Occipital lobe (tissue), 2 donors: ENCODE results near the gene IRF1. TPM values are rescaled to one million over a fixed set of nuclear protein-coding genes. Genes with fewer than 3 reads are reported as not detected.
"Not testable (repeated sequence)": the region's sequence is repeated elsewhere in the genome, so short reads cannot be mapped to it uniquely, and the experiment has no call there.

Source experiments
- DNase-seq: peaks from one replicate; lab custom pipeline; 2025; lab: John Stamatoyannopoulos, UW
- total RNA-seq: library from RNA; depleted of rRNA; stranded (reverse); fragments of >200 nt; gene quantifications from one replicate; pipeline ENCODE4 v1.2.3, GENCODE V29; 2014

Gene IRF1, protein sequence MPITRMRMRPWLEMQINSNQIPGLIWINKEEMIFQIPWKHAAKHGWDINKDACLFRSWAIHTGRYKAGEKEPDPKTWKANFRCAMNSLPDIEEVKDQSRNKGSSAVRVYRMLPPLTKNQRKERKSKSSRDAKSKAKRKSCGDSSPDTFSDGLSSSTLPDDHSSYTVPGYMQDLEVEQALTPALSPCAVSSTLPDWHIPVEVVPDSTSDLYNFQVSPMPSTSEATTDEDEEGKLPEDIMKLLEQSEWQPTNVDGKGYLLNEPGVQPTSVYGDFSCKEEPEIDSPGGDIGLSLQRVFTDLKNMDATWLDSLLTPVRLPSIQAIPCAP
- total RNA-seq = 2.0 TPM

DNA sequence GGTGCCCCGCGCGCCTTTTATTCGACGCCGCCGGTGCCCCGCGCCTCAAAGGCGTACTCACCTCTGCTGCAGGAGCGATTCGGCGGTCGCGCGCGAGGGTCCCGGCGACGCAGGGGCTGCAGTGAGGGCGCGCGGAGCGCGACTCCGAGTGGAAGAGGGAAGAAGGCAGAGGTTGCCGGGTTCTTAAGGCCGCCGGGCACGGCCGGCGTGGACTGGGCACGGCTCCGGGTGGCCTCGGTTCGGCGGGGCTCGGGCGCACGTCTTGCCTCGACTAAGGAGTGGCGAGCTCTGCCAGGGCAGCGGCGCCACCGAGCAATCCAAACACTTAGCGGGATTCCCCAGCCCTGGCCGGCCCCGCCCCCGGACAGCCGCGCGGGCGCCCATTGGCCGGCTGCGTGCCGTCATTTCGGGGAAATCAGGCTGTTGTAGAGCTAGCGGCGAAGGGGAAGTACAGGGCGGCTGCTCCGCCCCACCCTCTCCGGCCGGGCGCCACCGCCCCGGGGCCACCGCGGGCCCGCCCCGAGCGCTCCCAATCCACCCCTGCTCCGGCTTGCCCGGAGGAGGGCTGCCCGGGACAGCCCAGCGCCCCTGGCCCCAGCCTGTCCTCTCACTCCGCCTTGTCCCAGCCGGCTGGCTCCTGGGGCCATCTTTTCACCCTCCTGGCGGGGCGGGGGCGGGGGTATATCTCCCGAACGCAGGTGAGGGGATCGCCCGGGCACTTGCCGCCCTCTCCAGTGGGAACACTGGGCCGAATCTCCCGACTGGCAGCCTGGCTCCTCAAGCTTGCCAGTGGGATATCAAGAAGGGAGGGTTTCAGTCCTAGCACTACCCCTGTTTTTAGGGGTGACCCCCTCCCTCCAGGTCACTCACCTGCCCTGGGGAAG is at the start of gene IRF1:
IRF1 (minus strand) TSS at position 290 of the 884 bp plus-strand sequence. CDS start 1,295 bp downstream, outside the sequence.
- peak; percentile 97 for DNase-seq

DNA sequence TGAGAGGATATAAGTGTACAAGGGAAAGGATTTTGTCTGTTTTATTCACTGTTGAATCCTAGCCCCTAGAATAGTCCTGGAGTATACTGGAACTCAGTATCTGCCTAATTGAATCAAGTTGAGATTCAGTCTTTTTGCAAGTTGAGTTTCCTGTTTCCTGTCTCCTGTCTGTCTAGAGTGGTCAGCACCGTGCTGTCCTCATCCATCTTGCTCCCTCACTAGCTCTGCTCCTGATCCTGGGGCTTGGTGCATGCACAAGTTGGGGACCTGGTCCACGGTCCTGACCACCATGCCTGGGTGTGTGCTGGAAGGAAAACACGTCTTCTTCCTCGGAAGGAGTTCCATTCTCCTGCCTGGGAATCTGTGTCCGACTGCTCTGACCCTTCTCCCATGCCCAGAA is 49.6 kb upstream of the IRF1 start:
- no peak for DNase-seq

DNA sequence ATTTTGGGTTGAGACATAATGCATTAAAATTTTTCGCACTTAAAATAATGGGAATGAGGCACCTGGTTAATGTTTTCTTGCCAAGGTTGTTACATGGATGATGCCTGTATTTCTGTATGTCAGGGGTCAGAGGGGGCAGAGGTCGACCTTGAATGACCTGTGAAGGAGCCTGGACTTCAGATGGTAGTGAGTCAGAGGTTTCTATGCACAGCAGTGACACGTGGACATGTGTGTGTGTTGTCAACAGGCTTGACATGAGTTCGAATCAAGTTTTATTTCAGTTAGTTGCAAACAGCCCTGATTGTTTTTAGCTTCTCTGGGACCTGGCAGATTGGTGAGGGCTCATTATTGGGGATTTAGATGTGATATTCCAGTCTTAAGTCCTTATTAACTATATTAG is 49.1 kb upstream of the IRF1 start:
- DNase-seq = no peak

DNA sequence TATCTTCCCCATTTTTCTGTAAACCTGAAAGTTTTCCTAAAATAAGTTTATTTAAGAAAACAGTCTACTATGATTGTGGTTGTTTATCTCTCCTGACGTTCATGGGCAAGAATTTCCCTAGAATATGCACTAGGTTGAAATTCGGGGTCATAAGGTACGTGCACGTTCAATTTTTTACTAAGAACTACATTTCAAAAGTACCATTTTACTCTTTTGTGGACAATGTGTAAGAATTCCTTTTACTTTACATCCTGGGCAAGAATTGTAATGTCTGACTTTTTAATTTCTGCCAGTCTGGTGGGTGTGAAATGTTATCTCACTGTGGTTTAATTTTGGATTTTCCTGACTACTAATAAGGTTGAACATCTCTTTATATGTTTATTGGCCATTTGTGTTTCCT is 40.4 kb upstream of the IRF1 start:
- DNase-seq = no peak

DNA sequence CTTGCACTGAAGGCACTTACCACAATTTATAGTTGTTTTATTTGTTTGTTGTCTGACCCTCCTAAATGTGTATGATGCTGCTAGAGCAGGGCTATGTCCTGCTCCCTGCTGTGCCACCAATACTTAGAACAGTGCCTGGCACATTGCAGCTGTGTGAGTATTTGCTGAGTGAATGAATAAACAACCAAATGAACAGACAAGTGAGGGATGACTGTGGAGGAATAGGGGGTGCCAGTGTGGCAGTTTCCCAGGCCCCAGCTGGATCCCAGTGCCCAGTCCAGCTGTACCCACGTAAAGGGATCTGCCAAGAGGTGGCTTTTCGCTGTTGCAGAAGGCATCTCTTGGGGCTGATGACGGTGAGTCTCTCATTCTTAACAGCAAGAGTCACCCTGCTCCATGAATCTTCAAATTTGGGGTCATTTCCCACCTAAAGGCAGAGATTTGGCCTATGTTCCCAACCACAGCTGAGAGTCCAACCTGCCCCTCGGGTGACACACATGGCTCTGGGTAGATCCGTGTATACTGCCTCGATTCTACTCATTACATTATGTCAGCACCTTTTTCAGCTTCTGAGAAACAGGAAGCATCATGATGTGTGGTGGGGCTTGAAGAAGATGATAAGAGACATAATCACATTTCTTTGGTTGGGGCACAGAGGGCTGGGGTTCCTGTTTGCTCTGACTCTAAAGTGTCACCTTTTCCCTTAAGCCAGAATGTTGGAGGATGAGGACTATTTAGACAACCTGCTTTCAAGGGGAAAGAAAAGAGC is 38.5 kb upstream of the IRF1 start:
- DNase-seq = no peak

DNA sequence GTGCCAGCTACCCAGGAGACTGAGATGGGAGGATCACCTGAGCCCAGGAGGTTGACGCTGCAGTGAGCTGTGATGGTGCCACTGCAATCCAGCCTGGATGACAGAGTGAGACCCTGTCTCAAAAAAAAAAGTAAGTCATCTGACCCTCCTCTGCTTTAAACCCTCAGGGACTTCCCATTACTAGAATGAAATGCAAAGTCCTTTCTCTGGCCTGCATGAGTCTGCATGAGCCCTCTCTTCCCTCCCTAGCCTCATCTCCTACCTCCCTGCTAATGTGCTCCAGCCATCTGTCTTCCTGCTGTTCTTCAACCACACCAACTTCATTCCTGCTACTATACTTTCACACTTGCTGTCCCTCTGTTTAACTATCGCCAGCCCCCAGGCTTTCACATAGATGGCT is 37.4 kb upstream of the IRF1 start:
- no peak for DNase-seq

DNA sequence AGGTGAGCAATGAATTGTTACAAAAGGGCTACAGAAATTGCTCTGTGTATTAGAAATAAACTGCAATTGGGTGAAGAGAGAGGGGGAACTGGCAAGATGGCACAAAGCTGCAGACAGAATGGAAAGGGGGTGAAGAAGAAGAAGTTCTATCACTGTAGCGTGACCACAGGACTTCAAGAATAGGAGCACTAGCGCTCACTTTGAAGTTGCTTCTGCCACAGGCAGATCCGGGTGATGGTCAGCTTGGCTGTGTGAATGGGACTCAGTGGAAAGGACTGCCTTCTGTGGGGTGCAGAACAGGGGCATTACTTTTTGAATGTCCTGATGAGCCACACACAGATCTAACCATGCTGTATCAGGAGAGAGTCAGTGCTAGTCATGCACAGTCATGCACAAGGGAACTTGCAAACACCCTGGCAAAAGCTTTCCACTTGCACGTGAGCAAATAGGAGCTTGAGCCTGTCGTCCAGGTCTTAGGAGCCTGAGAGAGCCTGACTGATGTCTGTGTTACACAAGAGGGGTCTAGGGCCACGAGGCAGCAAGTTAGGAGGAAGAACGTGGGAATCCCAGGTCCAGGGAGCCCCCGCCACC is 36.5 kb upstream of the IRF1 start:
- DNase-seq = no peak

DNA sequence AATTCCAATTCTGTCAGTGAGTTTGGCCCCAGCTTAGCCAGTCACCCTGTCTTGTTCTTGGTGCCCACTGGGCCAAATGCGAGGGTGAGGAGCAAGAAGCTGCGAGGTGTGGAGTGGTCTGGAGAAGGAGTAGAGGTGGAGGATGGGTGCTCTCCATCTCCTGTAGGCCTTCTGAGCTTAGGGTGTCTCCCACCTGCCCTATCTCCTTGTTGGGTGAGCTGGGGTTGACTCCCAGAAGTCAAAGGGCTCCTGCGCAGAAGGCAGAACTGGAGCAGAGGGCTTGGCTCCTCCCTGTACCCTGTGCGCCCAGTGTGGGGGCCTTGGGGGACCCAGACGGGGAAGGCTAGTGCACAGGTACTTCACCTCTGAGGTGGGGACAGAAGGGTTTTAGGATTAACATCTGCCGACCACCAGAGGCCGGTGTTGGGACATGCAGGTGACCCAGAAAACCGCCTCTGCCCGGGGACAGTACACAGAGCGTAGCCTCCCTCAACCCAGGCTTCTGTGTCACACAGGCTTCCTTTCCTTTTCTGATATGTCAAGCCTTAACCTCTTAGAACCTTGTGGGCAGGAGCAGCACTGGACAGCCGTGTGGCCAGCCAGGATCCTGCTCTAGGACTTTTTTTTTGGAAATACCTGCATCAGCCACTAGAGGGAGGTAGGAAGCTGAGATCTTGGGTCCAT is 35.9 kb upstream of the IRF1 start:
- DNase-seq = no peak

DNA sequence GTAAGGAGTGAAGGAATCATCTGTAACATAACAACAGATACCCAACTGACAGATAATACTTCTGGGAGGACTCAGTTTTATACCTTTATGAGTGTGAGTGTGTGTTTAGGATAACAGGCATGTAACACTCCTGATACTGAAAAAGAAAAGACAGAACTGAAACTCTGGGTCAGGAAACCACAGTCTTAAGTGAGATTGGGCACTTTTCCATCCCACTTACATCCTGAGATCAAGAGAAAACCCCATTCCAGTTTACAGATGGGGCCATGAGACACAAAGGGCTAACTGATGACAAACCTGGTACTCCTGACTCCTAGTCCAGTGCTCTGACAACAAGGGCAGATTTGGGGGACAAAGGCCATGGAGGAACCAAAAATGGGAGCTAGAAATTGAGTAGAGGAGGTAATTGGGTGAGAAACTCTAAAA is 34.7 kb upstream of the IRF1 start:
- DNase-seq = no peak

DNA sequence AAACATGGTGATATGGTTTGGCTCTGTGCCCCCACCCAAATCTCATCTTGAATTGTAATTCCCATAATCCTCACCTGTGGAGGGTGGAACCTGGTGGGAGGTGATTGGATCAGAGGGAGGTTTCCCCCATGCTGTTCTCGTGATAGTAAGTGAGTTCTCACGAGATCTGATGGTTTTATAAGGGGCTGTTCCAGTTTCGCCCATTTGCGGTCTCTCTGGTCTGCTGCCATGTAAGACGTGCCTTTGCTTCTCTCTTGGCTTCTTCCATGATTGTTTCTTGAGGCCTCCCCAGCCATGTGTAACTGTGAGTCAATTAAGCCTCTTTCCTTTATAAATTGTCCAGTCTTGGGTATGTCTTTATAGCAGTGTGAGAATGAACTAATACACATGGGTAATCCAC is 34.3 kb upstream of the IRF1 start:
- DNase-seq = not testable (repeated sequence)

DNA sequence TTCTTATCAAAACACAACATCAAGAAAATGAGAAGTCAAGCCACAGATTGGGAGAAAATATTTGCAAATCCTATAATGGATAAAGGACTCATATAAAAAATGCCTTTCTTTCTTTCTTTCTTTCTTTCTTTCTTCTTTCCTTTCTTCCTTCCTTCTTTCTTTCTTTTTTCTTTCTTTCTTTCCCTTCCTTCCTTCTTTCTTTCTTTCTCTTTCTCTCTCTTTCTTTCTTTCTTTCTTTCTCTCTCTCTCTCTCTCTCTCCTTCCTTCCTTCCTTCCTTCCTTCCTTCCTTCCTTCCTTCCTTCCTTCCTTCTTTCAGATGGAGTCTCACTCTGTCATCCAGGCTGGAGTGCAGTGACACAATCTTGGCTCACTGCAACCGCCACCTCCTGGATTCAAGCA is 31.5 kb upstream of the IRF1 start:
- DNase-seq = not testable (repeated sequence)

DNA sequence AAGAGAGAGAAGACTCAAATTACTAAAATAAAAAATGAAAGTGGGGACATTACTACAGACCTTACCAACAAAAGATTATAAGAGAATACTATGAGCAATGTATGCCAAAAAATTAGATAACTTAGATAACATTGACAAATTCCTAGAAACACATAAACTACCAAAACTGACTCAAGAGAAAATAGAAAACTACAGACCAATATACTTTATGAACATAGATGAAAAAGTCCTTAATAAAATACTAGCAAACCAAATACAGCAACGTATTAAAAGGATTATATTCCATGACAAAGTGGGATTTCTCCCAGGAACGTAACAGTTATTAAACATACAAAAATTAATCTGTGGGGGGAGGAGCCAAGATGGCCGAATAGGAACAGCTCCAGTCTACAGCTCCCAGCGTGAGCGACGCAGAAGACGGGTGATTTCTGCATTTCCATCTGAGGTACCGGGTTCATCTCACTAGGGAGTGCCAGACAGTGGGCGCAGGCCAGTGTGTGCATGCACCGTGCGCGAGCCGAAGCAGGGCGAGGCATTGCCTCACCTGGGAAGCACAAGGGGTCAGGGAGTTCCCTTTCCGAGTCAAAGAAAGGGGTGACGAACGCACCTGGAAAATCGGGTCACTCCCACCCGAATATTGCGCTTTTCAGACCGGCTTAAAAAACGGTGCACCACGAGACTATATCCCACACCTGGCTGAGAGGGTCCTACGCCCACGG is 23.2 kb upstream of the IRF1 start:
- DNase-seq = not testable (repeated sequence)

DNA sequence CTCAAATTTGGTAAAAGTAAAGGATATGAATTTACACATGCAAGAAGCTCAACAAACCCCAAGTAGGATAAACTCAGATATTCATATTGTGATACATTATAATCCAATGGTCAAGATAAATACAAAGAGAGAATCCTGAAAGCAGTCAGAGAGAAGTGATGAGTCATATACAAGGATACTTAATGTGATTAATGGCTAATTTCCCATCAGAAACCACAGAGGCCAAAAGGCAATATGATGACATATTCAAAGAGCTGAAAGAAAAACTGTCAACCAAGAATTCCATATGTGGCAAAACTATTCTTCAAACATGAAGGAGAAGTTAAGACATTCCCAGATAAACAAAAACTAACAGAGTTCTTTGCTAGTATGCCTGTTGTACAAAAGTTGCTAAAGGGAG is 19.5 kb upstream of the IRF1 start:
- DNase-seq = no peak

DNA sequence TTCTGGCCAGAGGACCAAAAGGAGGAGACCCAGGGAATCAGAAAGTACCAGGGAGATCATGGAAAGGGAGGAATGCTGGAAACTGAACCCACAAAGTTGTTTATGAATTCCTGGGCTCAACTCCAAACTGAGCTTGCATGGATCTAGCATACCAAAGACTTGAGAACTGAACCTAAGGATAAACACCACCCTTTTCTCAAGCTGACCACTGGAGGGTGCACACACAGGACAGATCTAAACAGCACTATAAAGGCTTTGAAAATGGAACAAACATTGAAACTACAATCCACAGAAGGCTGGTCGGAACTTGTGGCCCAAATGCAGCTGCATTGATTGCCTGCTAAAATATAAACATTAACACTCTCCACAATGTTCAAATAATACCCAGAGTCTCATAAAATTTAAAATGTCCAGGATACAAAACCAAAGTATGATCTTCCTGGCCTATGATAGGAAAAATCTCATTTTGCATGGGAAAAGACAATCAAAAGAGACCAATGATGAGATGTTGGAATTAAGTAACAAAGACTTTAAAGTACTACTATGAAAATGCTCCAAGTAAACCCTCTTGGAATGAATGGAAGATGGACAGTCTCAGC is 15.6 kb upstream of the IRF1 start:
- no peak for DNase-seq

DNA sequence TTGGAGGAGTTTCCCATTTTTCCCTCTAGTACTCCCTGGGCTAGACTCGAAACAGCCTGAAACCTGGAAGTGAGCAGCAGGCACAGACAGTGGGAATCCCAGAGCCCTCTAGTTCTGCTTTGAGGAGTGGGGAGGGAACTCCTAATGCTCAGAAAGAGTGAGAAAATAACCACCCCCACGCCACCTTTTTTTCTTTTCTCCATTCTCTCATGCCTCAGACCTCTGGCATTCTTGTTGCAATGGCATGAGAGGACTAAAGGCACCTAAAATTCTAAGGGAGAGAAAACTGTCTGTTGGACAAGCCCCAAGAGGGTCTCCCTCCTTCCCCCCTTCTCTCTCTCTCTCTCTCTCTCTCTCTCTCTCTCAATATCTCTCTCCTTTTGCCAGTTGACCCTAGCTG is 15.1 kb upstream of the IRF1 start:
- DNase-seq = no peak

DNA sequence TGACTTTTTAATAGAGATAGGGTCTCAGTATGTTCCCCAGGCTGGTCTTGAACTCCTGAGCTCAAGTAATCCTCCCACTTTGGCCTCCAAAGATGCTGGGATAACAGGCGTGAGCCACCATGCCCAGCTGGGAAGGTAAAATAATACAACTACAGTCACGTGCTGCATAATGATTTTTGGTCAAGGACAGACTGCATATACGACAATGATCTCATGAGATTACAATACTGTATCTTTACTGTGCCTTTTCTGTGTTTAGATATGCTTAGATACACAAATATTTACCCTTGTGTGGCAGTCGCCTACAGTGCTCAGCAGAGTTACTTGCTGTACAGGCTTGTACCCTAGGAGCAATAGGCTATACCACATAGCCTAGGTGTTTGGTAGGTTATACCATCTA is 14.2 kb upstream of the IRF1 start:
- DNase-seq = no peak

DNA sequence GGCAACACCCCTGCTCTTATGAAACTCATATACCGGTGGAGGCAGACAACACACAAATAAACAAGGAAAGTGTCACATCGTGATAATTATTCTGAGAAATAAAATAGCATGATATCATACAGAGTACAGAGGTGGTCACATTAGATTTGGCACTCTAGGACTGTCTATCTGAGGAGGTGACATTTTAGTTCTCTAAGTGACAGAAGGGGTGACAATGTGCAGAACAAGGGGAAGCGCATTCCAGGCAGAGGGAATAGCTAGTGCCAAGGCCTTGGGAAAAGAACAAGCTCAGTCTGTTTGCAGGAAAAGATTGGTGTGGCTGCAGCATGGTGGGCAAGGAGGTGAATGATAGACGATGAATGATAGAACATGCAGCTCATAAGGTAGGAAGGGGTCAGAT is 12.7 kb upstream of the IRF1 start:
- DNase-seq = no peak

DNA sequence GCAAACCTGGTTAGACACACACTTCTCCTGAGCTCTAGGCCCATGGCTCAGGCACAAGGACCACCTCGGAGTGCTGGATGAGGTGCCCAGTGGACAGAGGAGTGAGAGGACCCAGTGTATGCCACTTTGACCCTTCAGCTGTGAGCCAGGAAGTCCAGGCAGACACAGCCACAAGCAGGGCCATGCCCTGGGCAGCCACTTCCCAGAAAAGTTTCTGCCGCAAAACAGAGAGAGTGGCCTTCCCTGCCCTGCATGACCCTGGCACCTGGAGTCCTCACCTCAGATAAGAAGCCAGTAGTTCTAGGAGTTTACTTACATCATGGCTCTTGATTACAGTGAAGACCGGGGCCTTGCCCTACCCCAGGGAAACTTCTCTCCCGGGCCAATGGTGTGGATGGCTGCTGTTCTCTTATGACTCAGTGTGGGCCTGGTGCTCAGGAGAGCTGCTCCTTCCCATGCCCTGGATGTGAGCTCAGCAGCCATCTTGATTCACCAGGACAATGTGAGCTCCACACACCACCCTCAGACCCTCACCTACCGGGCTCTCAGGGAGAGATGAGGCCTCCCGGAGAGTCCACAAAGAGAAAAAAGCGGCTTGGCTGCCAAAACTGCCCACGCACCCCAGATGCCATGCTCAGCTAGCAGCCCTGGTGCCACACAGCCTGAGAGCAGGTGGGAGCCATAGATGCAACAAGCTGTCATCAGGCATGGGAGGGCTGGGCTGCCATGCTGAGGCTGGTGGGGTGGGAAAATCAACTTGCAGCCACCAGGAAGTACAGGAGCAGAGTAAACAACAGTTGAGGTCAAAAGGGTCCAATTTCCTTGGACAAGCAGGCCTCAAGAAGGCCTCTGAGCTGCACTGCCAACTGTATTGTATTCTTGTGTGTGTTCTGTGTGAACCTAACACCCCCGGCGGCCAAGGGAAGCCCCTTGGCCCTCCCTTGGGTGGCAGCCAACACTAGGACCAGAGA is 11.7 kb upstream of the IRF1 start:
- no peak for DNase-seq

DNA sequence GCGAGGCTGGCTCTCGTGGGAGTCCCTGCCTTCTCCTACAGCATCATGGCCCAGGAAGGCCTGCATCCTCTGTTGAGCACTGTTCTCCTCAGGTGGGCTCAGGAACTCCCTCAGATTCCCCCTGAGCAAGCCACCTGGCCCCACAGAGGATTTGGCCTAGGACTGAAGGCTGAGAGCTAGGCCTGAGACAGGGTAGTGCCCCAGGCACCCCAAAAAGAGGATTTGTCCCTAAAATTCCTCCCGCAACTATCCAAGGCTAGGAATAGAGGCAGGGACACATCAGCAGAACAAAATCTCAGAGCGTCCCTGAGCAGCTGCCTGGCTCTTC is 11.0 kb upstream of the IRF1 start:
- no peak for DNase-seq
